ENCODE data around the gene COG5. TPM values are rescaled to one million over a fixed set of nuclear protein-coding genes. Genes with fewer than 3 reads are reported as not detected.

The COG5 gene
- polyA plus RNA-seq, 4 donors, result 27.7 to 43.1 (median 37.7) TPM

DNA sequence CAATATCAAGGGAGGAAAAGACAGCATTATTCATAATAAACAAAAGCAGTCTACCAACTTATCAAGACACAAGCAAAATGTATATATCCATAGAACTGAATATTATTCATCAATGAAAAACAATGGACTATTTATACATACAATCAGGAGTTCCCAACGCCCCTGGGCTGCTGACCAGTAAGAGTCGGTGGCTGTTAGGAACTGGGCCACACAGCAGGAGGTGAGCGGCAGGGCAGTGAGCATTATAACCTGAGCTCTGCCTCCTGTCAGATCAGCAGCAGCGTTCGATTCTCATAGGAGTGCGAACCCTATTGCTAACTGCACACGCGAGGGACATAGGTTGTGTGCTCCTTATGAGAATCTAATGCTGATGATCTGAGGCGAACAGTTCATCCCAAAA, 165.6 kb downstream of the COG5 start:
- DNase-seq (ENCODE audit: low read depth in 4 of 4, low spot score in 3 of 4), result no peak

DNA sequence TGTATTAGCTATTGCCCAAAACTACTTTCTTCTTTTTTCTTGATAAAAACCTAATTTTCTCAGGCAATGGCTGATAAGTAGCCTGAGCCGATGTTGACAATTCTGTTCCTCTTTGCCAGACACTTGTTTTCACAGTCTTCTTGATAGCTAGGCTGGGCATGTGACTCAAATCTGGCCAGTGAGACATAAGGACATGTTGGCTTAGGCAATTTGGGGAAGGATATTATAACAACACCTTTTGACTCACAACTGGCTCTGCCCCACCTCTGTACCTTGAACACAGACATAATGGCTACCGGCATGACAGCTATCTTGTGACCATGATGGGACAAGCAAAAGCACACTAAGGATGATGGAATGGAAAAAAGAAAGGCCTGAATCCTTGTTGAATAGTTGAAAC, 166.7 kb downstream of the COG5 start:
- no peak for DNase-seq (ENCODE audit: low read depth in 4 of 4, low spot score in 3 of 4)

DNA sequence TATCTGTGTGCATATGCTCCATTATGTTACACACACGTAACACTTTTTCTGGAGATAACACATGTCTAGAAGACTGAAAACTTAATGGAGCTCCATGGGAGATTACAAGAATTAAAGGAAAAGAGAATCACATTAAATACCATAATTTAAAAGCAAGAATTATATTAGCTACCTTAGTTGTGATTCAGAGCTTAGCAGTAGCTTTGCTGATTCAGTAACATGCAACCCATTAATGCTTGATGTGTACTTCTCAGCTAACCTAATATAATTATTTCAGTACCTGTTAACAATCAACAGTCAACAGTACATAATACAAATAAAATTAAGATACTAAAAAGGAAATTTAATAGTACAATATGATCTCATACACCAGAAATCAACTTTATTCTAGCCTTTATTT, 167.6 kb downstream of the COG5 start:
- no peak for DNase-seq (ENCODE audit: low read depth in 4 of 4, low spot score in 3 of 4)

DNA sequence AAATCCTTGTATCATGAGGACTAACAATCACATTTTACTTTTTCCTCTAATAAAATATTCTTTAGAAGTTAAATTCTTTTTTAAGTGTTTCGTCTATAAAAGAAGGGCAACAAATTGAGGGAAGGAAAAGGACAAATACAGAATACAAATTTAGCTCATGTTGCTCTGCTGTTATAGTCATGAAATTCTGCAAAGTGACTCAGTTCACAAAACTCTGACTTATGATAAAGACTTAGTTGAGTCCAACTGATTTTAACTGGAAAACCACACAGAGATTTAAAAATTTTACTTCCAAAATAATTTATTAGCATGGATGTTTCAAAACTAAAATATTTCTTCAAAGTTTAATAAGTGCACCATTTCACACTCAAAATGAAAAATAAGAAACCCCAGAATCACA, 168.9 kb downstream of the COG5 start:
- DNase-seq (ENCODE audit: low read depth in 4 of 4, low spot score in 3 of 4), result no peak

DNA sequence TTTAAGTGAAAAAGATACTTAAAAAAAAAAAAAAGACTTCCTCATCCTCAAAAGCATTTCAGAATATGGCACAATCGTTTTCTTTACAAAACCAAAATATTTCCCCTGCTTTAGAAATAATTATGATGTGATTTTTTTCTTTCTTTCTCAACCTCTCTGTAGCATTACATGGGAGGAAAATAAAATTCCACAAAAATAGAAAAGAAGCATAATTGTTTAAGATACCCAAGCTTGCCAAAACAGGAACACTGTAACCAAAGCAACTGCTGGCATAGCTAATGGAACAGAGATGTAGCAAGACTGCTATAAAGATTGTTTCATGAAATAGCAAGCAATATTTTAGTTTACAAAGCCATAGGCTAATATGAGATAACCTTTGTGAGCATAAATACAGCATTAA, 169.4 kb downstream of the COG5 start:
- no peak for DNase-seq (ENCODE audit: low read depth in 4 of 4, low spot score in 3 of 4)

DNA sequence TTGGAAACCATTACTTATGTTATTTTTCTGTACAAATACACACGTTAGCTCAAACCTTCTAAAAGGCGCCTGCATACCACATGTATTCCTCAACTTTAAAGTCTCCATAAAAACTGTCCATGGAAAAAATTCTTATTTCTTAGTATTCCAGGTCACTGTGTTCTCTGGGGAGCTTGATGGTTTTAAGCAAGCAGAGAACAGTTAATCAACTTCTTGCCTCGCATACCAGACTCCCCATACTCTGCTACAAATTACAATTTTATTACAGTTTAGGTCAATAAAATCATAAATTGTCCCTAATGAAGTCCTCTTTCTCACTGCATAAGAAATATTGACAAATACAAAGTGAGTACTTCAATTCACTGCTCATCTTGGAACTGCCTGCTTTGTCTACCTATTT, 170.9 kb downstream of the COG5 start:
- DNase-seq (ENCODE audit: low read depth in 4 of 4, low spot score in 3 of 4), result no peak

DNA sequence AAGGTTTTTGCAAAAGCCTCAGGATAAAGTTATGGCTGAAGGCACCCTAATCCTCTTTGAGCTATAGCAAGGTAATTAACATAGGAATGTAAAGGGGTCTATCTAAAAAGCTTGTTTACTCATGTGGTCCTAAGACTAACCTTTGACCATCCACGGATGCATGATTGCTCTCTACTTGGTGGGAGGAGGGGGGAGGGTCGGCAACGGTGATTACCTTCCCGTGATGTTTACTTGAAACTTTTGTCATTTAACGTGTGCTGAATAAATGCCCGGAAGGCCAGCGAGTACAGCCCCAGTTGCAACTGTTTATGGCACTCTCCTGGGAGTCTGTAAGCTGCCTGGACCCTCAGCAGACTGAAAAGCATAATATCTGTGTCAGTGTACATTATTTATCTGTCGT, 172.8 kb downstream of the COG5 start:
- no peak for DNase-seq (ENCODE audit: low read depth in 4 of 4, low spot score in 3 of 4)

DNA sequence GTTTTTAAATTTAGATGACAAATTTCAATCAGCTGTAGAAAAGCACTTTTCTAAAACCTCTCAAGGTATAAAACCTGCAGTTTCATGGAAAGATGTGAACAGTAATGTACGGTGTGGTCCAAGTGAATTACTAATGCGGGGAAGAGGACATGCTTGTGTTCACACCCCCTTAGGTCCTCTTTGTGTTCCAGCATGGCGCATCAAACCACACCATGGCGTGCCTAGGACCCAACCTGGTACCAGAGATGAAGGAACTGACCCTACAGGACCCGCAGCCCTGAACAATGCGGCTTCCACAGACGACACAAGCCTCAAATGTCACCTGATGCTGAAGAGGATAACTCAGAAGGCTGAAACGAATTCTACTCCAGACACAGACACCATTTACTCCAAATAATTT, 175.1 kb downstream of the COG5 start:
- no peak for DNase-seq (ENCODE audit: low read depth in 4 of 4, low spot score in 3 of 4)

DNA sequence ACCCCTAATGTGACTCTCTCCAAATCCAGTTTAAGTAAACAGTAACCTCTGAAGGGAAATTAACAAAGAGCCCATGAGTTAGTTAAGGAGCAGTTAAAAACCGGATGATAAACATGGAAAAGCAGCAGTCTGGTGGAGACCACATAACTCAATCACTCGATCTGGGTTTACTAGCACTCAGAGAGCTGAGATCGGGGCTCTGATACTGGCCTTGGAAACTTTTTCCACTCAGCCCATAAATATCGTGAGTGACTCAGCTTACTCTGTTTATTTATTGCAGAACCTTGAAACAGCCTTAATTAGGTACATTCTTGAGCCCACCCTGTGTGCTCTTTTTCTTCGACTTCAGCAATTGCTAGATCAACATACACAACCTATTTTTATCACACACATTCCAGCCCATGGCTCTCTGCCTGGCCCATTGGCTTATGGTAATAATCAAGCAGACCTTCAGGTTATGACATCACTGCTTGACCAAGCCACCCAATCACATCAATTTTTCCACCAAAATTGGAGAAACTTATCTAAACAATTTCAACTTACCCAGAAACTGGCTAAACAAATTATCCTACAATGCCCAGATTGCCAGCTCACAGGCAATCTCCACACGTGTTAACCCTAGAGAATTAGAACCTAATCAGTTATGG, 176.0 kb downstream of the COG5 start:
- no peak for DNase-seq (ENCODE audit: low read depth in 4 of 4, low spot score in 3 of 4)

DNA sequence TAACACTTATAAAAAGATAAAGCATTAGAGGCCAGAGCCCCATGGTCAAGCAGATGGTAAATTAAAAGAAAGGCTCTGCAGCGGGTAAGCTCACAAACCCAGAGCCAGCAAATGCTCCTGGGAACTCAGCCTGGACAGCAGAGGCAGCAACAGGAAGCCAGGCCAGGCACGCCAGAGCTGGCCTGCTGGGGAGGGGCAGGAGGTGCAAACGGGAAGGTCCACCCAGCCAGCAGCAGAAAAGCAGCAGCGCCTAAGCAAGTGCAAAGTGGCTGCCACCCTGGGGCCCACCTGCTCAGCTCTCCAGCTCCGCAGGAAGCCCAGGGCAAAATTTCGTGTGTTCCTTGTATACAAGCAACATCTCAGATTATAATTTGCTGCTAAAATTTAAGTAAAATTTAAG, 176.6 kb downstream of the COG5 start:
- no peak for DNase-seq (ENCODE audit: low read depth in 4 of 4, low spot score in 3 of 4)

DNA sequence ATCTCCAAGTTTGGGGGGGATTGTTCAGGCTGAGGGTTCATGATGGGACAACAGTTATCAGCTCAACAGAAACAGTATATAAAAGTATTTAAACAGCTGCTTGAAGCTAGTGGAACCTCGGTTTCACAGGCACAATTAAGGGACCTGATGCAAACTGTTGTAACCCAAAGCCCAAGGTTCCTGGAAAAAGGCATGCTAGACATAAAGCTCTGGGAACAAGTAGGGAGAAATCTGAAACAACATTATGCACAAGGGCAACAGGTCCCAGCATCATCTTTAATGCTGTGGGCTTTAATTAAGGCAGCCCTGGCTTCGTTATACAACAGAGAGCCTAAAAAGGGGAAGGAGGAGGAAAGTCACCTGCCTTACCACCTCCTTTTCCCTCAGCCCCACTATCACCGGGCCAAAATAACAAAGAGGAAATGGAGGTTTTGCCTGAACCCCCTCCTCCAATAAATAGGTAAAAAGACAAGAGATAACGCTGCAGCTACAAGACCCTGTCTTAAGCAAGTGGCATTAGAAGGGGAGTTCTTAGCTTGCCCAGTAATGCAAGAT, 177.1 kb downstream of the COG5 start:
- no peak for DNase-seq (ENCODE audit: low read depth in 4 of 4, low spot score in 3 of 4)

DNA sequence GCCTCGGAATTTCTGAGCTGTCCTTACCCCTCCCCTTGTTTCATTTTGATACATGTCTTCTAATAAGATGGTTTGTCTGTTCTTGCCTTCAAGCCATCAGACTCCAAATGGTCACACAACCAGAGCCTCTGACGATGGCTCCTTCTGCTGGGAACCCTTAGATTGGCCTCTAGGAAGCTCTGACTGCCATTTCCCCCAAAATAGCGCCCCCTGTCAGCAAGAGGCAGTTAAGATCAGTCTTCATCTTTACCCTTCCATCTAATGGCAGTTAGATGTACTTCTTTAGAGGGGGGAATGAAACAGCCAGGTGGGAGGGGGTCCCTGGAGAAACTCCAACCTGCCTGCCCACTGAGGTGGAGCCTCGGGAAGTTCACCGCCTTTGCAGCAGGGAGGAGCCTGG, 179.7 kb downstream of the COG5 start:
- no peak for DNase-seq (ENCODE audit: low read depth in 4 of 4, low spot score in 3 of 4)

DNA sequence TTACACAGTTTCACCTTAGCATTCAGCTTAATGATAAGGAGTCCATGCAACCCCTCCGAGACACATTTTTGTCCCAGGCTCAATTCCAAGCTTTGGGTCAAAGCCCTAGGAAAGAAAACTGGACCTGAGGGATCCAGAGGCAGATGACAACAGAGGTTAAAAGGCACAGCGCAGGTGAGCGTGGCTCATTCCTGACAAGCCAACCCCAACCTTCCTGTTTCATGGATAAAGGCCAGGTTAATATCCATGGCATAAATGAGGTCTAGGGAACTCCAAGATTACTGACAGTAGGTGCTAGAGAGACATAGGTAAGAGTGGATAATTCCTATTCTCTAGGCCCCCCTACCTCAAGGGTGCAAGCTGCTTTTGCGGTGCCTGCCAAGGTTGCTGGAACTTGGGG, 180.5 kb downstream of the COG5 start:
- DNase-seq (ENCODE audit: low read depth in 4 of 4, low spot score in 3 of 4), result no peak

DNA sequence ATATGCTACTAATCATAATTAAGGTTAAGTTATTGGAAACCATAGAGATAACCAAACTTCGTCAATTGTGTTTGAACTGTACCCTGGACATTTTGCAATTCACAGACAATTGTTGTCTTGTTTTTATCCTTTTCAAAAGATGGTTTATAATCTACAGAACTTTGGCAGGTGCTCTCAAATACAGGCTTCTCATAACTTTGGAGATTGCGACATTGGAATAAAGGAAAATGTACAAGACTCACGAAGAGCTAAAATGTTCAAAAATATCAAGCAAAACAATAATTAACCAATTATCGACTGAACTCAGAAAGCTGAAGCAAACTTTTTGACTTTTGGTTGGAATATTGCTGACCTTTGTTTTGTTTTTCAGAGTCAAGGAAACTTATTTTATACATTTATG, 182.3 kb downstream of the COG5 start:
- no peak for DNase-seq (ENCODE audit: low read depth in 4 of 4, low spot score in 3 of 4)

DNA sequence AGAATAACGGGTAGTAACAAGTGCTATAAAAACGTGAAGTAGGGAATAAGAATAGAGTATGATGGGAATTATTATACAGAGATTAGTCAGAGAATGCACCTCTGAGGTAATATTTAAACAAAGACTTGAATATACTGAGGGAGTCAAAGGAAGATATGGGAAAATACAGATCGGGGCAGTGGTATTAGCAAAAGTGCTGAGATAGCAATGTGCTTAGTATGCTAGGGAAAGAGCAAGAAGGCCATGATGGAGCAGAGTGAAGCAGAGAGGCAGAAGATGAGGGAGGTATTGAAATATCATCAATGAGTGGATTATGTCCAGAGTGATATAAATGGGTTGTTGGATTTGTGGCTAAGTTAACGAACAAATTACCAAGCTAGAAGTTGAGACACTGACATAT, 190.4 kb downstream of the COG5 start:
- DNase-seq (ENCODE audit: low read depth in 4 of 4, low spot score in 3 of 4), result no peak

DNA sequence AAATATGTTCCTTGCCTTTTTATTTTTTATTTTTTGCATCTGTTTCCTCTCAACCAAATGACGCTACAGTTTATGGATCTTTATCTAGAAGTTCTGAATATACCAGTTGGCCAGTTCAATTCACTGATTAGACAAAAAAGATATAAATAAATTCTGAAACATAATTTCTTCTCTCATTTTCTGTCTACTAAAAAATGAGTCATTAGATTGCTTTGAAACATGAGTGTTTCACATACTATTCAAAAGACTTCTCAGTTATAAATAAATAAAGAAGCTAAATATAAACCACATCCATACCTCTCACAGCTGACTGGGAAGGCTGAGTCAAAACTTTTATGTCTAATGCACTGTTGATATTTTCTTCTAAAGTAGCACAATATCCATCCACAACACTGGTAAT, 191.4 kb downstream of the COG5 start:
- no peak for DNase-seq (ENCODE audit: low read depth in 4 of 4, low spot score in 3 of 4)

DNA sequence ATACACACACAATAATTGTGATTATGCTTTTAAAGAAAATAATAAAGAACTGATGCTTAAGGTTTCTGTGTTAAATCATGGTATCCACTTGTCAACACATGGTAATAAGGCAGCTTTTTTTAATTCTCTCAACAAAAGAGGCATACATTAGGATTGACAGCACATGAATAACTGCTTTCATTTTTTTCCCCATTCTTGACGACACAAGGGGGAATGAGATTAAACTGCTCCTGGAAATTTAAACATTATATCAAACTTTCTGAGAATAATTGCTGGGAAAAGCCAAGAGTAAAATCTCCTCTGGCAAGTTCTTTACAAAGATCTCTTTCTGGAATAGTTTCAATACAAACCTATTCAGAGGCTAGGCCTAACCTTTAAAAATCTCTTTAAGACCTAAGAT, 192.9 kb downstream of the COG5 start:
- no peak for DNase-seq (ENCODE audit: low read depth in 4 of 4, low spot score in 3 of 4)

DNA sequence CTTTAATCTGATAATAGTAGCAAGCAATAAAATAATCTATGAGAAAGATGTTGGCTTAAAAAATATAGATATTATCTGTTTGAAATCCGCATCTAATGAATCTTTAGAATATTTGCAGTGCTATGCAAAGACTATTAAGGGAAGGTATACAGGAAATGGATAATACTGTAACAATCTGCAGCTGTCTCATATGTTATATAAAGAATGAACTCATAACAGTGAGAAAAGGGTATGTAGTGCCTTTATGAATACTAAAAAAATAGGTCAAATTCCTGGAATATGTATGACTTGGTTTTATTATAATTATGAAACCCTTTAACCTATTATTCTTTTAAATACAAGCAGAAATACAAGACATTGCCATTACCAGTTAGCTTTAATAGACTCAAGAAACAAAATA, 198.9 kb downstream of the COG5 start:
- no peak for DNase-seq (ENCODE audit: low read depth in 4 of 4, low spot score in 3 of 4)

DNA sequence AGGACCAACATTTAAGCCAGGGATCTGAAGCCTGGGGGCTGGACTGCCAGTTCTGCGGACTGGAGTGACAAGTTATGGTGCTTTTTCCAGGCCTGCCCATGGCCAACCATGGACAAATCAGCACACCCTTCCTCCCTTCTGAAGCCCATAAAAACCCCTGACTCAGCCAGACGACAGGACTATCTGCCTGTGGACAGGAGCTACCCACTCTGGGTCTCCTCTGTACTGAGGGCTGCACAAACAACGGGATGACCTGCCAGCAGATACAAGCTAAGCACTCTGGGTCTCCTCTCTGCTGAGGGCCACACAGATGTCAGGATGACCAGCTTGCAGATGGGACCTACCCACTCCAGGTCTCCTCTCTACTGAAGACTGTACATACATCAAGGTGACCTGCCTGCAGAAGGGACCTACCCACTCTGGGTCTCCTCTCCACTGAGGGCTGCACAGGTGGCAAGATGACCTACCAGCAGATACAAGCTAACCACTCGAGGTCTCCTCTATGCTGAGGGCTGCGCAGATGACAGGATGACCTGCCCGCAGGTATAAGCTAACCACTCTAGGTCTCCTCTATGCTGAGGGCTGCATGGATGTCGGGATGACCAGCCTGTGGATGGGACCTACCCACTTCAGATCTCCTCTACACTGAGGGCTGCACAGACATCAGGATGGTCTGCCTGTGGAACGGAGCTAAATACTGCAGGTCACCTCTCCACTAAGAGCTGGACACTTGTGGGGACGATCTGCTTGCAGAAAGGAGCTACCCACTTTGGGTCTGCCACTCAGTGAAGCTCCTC, 204.0 kb downstream of the COG5 start:
- no peak for DNase-seq (ENCODE audit: low read depth in 4 of 4, low spot score in 3 of 4)

DNA sequence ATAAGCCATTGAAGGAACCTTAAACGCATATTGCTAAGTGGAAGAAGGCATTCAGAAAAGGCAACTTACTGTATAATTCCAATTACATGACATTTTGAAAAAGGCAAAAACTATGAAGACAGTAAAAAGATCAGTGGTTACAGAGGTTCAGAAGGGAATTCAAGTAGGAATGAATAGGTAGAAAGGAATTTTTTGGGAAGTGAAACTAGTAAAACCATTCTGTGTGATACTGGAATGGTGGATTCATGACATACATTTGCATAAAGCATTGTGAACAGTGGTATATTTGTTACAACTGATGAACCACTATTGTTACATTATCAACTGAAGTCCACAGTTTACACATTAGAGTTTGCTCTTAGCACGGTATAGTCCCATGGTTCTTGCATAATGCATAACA, 208.1 kb downstream of the COG5 start:
- DNase-seq (ENCODE audit: low read depth in 4 of 4, low spot score in 3 of 4), result no peak

DNA sequence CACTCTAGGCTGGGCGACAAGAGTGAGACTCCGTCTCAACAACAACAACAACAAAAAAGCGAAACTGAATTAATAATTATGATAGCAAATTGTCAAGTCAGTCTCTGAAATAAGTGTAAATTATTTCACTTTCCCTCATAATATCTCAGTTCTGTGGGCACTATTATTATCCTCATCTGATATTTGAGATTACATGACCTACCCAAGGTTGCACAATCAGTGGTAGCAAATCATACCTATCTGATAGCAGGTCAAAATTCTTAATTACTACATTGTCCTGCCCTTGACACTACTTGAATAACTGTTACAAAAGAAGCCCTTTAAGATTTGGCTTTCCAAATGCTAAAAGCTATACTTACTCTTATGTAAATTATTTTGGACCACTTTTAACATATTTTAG, 209.1 kb downstream of the COG5 start:
- DNase-seq (ENCODE audit: low read depth in 4 of 4, low spot score in 3 of 4), result no peak

DNA sequence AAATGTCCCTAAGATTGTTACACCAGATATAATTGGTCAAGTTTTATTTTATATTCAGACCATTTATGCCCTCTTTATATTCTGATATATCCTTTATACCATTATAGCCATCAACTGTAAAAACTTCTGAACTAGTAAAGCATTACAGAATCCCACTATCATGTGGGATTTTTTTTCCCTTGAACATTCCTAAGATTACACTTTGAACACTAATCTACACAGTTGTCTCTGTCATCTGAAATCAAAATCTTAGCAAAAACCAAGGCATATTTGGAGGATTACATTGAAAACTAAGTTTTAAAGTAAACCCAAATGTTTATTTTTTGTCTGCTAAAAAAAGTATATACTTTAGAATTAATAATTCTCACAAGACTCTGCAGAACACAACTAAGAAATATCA, 210.0 kb downstream of the COG5 start:
- DNase-seq (ENCODE audit: low read depth in 4 of 4, low spot score in 3 of 4), result no peak
